GM19193 (cell line): ENCODE data around the gene PPP1R9B.
A peak's percentile ranks its signal among the peaks of the same experiment; 100 is the strongest.

ENCODE experiments used
- POLR2A ChIP-seq: IDR thresholded peaks from 4 replicates; pipeline ENCODE4 v1.6.1; 2011; ENCODE audit not compliant: insufficient read depth, insufficient read length; ENCODE audit errors: extremely low read depth

Gene PPP1R9B

DNA sequence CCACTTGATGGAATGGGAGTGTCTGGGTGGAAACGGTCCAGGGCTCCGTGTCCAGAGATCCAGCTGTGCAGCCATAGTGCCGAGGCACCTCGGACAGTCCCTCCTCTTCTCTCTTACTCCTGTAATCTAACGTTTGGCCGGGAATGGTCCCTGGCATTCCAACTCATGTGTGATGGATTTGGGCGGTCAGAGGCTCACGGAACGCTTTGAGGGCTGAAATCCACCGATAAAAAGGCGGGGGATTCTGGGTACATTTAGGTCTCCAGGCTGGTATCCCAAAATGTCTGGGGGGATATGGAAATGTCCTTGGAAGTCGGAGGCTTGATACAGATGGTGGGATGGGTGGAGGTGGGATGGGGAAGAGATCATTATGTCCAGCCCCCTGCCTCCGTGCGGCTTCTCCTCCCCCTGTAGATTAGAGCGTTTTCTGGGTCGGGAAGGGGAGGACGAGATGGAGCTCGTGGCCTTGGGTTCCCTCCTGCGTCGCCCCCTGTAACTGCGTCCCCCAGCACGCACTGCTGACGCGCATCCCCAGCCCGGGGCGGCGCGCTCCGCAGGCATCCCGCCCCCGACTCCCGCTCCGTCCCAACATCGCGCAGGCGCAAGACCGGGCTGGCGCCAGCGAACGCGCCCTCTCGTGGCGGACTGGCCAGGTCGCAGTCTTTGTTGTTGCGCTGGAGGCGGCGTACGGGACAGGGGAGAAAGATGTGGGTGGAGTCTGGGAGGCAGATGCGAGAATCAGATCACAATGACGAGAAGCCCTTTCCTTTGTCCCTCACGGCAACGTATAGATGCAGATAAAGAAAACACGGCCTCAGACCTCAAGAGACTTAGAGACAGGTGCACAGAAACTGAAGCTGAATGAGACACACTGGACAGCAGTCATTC lies 10.8 kb upstream of the PPP1R9B start:
- TF ChIP-seq POLR2A = peak; percentile 45

- no peak for TF ChIP-seq POLR2A
Observed at GRCh38 chr17:50157891-50158290, 7.4 kb upstream of the PPP1R9B start.

DNA sequence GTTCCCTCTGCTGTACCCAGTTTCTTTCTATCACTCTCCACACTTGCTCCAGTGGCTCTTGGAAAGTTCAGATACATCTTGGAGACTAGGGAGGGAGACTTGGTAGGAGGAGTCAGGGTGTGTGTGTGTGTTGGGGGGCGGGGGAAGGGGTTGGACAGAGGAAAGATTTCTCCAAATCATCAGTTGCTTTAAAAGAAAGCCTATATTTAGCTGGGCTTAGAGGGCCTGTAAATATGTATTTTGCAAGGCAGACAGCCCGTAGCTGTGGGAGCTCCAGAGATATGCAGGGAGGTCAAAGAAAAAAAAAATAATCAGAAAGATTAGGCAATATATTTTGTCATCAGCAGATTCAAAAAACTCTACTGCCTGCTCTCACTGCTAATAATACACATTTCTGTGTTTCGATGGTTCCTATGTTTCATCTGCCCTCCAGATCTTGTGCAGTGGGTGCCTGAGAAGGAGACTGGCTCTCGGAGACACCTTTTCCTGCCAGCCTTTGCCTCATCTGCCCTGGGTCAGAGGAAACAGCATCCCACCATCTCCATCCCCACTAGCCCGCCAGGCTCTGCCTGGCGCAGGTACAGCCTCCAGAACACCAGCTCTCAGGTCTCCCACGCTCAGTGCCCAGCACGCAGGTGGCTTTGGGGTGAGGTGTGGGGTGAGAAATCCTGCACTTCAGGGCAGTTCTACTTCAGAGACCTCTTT lies 4.8 kb upstream of the PPP1R9B start:
- no peak for TF ChIP-seq POLR2A

DNA sequence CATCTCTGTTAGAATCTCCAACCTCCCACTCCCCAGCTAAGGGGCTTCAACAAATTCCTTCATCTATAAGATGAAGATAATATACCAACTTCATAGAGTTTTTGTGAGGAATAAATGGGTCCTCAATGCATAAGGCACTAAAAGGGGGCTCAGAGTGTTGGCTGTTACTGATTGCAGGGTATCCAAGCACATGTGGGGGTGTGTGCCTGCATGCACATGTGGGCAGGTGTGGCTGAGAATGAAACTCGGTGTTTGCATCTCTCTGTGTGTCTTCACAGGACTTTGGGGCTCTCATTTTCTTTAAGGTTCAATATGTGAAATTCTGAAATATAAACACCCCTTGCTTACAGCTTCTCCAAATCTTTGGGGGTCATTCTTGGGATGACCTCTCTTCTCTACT lies 4.1 kb upstream of the PPP1R9B start:
- TF ChIP-seq POLR2A = no peak

DNA sequence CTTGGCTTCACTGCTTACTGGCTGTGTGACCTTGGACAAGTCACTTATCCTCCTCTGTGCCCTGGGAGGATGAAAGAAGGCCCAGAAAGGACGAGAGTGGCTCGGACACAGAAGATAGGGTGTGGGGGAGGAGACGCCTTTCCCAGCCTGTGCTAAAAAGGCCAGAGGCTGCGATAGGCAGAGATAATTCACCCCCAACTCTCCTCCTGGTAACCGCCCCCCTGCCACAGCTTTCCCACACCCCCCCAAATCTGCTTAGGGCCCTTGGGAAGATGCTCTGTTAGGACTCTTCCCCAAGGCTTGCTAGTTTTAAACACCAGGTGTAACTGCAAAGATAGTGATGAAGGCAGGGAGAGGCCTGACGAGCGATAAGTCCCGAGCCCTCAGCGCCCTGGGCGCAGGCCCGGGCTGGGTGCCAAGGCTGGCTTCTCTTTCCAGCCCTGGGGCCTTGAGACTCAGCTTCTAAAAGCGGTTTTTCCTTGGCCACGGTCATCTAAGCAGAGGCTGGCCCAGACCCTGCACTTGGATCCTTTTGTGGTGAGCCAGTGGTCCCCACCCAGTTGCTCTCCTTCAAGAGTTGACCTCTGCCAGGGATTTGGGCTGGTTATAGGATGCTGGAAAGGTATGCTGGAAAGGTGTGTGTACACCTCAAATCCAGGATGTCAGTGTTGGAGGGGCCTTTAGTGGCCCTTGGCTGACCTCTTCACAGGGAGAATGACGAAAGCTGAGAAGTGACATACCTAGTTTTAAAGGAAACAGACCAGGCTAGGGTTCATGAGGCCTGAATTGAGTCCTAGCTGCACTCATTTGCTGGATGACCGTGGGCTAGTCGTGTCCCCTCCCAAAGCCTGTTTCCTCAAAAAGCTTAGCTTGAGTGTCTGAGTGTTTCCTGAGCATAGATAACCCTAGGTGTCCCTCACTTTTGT lies 3.4 kb upstream of the PPP1R9B start:
- TF ChIP-seq POLR2A = no peak

GRCh38 chr17:50152736-50153135 lies 2.3 kb upstream of the PPP1R9B start:
- no peak for TF ChIP-seq POLR2A

- peak; percentile 20 for TF ChIP-seq POLR2A
Observed at GRCh38 chr17:50151937-50152547, 1.6 kb upstream of the PPP1R9B start.

DNA sequence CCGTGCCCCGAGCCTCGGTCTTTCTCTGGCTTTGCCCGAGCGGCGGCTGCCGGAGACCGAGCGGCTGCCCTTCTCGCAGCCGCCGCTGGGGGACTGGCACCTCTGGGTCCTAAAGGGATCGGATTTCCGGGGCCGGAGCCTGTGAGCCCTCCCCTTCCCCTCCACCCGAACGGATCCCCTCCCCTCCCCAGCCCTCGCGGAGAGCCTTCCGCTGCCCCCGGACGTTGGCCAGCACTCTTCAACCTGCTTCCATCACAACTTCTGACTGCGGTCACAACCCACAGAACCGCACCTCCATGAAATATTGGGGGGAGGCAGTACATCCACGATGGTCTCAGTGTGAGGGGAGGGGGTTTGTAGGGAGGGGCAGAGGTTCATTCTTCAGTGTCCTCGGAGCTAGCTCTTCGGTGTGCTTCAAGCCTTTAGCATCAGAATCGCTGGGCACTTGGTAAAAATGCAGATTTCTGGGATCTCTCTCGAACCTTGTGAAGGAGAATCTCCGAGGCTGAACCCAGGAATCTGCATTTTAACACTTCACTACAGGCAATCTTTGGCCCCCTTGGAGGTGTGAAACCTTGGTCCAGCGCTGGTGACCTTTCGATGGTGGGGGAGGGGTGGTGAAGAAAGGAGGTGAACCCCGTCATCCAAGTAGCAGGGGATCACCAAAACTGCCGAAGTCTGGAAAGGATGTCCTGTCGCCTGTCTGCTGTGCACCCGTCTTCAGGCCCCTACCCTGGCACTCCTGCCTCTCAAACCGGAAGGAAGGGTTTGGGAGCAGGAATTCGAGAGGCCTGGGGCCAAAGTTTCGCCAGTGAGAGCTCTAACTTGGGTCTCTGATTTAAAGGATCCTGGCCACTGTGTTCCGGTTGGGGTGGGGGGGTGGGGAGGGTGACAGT lies 812 bp upstream of the PPP1R9B start:
- TF ChIP-seq POLR2A = peak; percentile 51

DNA sequence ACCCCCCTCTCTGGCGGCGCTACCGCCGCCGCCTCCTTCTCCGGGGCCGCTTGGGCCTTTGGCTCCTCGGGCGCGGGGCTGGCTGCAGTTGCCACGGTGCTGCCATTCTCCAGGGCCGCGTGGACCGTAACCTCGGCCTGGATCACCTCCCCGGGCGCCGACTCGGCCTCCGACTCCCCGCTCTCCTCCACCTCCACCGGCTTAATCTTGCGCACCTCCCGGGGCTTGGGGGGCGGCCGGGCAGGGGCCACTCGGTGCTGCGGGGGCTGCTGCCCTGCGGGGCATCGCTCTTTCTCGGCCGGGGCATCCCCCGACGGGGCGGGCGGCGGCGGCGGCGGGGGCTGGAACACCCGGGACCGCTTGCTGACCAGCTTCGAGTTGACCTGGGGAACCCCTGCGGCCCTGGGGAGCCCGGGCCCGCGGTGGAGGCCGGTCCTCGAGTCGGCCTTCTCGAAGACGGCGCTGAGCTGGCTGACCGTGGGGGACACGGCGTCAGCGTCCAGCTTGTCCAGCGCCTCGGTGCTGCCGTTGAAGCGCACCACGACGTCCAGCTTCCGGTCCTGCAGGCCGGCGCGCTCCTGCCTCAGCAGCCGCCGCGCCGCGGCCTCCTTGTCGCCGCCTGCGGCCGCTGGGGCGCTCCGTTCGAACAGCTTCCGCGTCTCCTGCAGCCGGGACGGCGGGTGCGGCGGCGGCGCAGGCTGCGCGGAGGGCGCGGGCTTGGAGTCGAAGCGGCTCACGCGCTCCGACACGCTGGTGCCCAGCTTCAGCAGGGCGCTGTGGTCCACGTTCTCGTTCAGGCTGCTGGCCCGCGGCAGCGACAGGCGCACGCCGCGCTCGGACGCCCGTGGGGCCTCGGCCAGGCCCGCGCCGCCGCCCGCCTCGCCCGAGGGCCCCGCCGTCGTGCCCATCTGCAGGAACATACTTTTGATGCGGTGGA lies 792 bp downstream of the PPP1R9B start:
- TF ChIP-seq POLR2A = no peak

DNA sequence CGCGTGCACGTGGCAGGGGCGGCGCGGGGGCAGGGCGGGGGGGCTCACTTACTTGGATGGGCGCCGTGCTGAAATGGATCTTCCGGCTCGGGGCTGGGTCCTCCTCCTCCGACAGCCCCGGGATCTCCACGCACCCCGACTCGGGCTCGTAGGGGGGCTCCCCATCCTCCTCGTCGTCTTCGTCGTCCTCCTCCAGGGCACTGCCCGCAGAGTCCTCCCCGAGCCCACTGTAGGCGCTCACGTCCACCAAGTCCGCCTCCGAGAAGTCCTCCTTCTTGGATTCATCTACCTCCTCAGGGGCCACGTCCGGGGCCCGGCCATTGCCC lies 1.4 kb downstream of the PPP1R9B start:
- peak; percentile 24 for TF ChIP-seq POLR2A

DNA sequence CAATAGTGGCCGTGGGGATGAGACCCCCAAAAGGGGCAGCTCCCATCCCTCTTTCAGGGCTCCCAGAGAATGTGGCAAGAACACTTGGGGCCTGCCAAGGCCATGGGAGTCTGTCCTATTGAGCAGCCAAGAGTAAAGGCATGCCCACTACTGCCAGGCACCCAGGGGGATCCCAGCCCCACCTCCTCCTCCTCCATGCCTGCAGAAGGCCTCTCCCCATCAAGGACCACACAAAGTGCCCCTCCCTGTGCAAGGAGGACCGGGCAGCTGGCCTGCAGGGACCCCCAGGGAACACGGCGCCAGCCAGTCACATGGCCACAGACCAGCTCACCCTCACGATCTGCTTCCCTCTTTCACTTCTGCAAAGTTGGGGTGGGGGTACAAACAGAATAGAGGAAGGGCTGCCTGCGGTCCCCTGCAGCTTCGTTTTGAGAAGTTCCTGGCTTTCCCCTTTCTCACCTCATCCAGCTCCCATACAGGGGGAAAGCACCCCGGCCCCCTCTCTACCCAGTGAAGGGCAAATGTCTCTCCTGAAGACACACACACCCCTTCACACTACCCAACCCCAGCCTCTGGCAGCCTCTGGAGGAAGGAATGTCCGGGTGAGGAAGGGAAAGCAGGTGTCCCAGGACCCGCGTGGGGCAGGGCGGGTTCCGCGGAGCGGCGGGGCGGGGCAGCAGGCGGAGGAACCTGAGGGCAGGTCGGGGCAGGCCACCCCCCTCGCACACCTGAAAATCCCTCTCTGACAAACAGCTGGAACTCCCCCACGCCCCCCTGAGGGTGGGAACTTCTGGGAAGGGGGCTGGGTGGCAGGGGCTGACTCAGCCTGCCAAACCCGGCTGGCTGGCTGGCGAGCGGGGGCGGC lies 2.0 kb downstream of the PPP1R9B start:
- peak; percentile 60 for TF ChIP-seq POLR2A

- no peak for TF ChIP-seq POLR2A
Observed at GRCh38 chr17:50147841-50148225, 2.6 kb downstream of the PPP1R9B start.
